EH (cell line): Measurements from ENCODE around the gene BMPR1A.

Source experiments
- DNase-seq: peaks from one replicate; pipeline ENCODE4 v3.0.0-alpha.2; 2015; ENCODE audit warnings: low read depth

BMPR1A gene

DNA sequence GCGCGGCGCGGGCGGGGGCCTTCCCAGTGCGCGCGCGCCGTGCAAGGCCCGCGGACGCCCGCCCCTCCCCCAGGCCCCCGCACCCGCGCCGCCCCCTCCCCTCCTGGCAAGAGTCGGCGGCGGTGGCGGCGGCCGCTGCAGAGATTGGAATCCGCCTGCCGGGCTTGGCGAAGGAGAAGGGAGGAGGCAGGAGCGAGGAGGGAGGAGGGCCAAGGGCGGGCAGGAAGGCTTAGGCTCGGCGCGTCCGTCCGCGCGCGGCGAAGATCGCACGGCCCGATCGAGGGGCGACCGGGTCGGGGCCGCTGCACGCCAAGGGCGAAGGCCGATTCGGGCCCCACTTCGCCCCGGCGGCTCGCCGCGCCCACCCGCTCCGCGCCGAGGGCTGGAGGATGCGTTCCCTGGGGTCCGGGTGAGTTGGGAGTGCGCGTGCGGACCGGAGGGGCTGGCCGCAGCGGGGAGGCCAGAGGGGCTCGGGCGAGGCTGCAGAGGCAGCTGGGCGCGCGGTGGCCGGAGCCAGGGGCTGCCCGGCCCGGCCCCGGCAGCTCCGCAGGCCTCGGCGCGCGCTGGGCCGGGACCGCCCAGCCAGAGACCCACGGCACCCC, at the start of gene BMPR1A:
Gene BMPR1A, plus strand, starts transcription at position 109 of the 602 bp plus-strand sequence. CDS start 119,400 bp downstream, outside the sequence.
- peak; percentile 89 for DNase-seq

DNA sequence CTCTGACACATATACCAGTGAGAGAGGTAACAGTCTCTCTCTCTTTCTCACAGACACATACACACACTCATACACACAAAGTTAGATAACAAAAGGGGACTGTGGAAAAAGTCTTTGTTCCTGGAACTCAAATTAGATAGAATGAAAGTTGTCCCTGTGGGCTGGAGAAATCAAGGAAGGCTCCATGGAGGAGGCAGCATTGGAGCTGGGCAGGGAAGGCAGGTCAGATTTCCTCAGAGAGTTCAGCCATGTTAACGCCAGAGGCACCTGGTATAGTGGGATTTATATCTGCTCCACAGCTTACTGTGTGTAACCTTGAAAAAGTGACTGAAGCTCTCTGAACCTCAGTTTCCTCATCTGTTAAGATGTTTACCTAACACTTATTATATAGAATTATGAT, 49.4 kb upstream of the BMPR1A start:
- DNase-seq = no peak

DNA sequence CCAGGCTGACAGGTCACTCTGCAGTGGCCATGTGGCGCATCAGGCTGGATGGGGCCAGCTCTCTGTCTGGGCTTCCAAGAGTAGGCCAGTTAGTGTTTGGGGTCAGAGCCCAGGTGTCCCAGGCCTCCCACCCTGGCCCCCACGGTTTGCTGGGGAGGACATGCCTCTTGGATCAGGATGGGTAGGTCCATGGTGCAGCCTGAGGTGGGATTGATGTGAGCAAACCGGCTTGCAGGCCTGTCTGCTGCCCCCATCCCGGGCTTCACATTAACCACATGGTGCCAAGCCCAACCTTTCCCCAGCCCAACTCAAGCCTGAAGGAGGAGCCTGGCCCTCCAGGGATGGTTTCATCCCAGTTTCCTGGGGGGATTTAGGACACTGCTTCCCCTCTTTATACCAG, 48.9 kb upstream of the BMPR1A start:
- no peak for DNase-seq

DNA sequence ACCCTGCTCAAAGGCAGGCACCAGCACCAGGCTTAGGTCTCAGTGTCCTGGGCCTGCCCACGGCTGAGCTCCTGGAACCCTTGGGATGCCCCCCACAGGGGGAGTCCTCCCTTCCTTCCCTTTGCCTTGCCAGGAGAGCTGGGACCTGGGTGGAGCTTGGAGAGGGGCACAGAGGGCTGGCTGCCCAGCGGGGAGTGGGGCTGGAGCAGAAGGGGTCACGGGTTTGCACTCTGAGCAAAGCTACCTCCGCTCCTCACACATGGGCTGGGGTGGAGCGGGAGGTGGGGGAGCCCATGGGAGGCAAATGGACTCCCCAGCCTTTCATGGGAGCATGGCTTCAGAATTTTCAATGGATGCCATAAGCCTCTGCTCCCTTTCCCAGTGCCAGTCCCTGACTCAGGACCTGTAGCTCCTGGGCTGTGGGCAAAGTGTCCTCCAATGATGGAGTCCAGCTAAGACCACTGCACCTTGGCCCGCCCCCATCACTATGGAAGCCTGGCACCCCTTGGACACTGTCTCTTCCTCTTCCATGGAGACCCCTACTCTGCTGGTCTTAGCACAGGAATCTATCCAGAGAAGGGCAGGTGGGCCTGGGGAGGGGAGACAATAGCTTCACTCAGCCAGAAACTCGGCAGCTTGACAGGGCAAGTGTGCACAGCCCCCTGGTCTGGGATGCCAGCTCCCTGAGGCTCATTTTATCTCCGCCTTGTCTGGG, 48.2 kb upstream of the BMPR1A start:
- DNase-seq = no peak

DNA sequence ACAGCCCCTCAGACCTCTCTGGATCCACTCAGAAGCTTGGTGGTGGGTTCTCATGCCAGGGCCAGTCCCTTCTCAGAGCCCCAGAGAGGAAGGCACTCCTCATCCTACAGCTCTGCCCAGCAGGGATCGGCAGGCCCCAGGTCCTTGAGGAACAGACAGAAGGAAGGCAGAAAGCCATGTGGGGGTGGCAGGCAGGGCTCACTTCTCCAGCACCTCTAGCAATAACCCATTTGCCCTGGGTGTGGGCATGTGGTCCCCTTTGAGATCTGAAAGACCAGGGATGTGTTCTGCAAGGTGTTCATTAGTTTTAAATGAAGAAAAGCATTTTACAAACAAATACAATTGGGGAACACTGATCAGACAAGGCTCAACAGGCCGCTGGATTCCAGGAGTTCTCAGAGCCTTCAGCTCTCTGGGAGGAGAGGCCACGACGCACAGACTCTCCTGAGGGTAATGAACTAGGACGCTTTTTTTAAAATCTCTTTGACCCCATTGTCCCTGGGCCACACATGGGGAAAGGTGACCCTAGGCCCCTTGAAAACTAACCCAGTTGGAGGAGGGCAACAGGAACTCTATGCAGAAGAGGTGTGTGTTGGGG, 47.5 kb upstream of the BMPR1A start:
- no peak for DNase-seq

DNA sequence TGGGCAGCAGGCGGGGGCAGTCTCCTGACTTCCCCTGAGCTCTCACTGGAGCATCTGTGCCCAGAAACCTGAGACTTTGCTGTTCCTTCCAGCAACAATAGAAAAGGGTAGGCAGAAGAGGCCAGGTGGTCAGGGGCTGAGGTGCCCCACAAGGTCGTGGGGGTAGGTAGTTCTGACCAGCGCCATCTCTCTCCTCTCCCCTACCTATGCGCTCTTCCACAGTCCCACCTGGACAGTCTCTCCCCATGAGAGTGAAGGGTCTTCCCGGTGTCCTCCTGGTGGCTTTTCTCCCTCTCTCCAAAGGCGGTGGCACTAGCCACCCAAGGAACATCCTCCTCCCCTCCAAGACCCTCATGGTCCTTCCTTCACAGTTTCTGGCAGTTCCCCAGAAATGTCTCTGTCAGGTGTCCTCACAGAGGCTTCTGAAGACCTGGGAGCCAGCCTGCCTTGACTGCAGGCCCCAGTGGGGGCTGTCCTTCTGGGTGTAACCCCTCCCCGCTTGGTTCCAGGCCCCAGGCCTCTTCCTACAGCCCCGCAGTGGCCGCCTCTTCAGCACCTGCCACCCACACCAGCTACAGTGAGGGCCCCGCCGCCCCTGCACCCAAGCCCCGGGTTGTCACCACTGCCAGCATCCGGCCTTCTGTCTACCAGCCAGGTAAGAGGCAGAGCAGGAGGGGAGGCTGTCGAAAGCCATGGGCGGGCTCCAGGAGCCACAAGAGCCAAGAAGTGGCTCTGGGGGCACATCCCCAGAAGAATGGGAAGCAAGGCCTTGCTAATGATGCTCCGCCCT, 46.8 kb upstream of the BMPR1A start:
- DNase-seq = no peak

DNA sequence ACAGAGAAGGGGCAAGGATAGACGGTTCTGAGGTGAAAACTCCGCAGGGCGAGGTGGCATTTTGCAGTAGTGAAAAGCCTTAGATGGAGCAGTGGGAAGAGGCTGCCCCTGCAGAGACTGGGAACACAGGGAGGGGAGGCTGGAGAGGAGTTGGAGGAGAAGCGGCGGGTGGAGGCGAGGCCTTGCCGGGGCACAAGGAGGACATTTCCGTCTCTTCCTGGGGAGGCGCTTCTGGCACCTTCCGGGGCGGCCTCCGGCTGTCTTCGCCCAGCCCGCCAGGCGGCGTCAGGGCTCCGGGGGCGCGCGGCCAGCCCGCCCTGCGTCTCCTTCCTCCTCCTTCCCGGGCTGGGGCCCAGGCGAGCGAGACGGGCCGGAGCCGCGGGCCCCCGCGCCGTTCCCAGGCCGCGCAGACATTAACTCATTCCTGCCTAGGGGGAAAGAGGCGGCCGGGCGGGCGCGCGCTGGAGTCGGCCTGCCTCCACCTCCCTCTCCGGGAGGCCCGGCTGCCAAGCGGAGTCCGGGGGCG, 45.4 kb upstream of the BMPR1A start:
- DNase-seq = peak; percentile 92

DNA sequence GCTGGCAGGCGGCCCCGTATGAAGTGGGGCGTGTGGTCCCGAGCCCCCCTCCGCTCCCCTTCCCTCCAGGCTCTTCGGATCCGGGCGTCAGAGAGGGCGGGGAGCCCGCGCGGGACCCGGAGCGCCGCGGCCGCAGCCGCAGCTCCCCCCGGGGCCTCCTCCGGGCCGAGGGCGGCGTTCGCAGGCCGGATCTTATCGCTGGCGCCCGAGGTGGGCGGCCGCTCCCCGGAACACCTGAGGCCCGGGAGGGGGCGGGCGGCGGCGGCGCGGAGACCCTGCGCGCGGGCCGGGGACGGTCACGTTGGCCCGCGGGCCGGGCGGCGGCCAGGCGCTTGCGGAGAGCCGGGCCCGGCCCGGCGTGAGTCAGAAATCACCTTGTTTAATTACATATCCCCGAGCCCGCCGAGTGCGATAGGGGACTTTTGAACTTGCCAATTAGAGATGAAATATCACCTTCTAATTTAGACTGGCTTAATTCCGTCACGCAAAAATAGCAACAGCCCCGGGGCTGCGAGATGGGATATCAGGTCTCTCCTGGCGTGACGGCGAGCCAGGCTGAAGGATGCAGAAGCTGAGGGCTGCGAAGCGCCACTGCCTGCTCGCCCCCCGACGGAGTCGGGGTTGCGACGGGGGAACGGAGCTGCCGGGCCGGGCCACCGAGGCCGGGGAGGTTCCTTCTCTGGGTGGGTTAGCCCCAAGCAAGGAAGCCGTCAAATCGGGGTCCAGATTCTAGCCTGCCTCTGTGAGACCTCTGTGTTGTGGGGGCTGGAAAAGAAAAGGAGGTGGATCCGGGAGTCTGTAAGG, 44.7 kb upstream of the BMPR1A start:
- peak; percentile 54 for DNase-seq

DNA sequence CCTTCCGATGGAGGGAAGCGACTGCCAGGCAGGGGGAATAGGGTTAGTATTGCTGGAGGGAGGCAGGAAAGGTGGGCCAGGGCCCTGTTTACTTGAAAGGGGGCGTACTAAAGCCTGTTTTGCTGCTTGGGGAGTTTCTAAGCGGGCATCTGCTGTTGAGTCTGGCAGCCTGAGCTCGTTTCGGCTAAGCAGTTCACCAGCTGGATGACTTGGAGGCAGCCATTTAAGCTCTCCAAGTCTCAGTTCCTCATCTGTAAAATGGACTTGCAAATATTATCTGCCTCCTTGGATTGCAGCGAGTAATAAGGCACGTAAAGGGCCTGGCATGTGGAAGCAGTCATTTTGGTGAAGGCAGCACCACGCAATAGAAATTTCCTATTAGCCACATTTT, 44.1 kb upstream of the BMPR1A start:
- DNase-seq = no peak

DNA sequence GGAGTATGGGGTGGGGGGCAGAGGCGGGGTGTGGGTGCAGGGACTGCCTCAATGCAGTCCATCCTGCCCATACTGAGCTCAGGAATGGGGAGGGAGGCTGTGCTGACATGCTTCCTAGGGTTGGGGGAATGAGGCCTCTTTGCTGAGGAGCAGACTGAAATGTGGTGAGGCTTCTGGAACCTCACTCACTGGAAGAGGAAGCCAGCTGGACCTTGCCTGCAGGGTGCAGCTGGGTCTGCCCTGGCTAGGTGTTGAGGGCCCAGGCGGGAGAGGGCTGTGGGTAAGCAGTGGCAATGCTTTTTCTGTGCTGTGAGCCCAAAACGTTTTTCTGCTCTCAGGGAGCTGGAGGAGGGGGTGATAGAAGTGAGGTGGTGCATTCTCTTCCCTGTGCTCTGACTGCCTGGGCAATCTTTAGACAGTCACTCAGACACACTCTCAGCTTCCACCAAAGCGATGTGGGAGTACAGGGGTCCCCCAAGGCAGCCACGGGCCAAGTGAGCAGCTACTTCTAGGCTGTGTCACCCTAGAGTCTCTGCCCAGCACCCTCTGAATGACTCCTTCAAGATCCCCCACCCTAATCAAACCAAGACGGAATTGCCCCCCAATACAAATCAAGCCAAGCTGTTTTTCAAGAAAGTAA, 41.1 kb upstream of the BMPR1A start:
- no peak for DNase-seq

DNA sequence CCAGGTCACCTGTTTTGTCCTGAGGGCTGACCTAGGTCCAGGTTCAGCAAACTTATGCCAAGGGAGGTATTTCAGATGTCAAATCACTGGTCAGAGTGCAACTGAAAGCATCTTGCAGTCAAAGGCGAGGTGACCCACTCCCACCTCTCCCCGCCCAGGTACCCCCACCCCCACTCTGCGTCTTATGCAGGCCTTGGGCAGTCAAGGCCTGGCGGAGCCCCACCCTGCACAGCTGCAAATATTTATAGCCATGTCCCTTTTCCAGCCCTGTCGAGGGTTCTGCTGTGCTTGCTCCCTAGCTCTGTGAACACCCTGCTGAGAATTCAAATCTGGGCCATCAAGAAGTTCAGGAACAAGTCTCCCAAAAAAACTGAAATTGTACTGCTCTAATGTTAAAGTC, 40.6 kb upstream of the BMPR1A start:
- no peak for DNase-seq

DNA sequence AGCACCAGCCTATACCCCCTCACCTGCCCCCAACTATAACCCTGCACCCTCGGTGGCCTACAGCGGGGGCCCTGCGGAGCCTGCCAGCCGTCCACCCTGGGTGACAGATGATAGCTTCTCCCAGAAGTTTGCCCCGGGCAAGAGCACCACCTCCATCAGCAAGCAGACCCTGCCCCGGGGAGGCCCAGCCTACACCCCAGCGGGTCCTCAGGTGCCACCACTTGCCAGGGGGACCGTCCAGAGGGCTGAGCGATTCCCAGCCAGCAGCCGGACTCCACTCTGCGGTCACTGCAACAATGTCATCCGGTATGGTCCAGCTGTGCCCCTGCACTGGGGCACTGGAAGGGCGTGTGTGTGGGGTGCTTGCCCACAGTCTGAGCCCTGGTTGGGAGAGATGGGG, 40.0 kb upstream of the BMPR1A start:
- no peak for DNase-seq

DNA sequence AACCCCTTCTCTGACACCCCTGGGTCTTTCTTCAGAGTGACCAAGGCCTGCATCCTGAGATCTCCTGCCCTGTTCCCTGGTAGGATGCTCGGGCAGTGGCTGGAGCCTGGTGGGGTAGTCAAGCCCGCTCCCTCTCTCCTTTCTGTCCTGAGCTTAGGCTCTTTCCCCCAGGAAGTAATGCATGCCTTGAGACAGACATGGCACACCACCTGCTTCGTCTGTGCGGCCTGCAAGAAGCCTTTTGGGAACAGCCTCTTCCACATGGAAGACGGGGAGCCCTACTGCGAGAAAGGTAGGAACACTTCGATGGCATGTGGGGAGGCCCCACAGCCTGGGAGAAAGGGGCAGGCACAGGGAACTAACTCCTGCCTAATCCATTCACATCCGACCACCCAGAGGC, 37.9 kb upstream of the BMPR1A start:
- no peak for DNase-seq

DNA sequence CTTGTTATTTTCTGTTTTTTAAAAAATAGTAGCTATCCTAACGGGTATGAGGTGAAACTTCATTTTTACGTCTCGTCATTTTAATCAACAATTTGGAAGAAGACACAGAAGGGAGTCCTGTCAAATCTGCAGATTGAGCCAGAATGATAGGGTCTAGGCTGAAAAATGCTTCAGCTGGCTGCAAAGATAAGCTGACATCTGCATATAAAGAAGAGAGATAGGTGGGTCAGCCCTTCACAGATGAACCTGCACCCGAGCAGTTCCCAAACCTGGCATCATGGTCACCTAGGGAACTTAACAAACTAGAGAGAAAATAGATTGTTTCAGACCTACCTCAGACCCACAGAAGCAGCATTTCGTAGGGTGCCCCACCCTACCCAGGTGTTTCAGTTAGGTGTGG, 35.2 kb upstream of the BMPR1A start:
- no peak for DNase-seq

DNA sequence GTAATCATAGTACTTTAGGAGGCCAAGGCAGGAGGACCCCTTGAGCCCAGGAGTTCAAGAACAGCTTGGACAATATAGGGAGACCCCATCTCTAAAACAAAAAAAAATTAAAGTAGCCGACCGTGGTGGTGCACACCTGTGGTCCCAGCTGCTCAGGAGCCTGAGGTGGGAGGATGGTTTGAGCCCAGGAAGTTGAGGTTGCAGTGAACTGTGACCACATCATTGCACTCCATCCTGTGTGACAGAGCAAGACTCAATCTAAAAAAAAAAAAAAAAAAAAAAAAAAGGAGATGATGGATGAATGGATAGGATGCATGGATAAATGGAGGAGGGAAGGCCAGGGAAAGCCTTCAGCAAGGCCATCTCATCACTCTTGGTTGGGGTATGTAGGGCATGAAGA, 33.4 kb upstream of the BMPR1A start:
- DNase-seq = no peak

DNA sequence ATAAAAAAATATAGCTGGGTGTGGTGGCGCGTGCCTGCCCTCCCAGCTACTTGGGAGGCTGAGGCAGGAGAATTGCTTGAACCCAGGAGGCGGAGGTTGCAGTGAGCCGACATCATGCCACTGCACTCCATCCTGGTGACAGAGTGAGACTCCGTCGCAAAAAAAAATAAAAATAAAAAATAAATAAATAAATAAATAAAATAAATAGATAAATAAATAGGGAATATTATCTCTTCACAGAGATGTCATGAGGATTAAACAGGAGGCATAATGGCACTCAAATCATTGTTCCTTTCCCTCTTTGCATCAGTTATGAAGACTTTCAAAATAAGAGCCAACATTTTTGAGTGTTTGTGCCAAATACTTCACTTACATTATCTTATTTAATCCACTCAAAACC, 32.0 kb upstream of the BMPR1A start:
- no peak for DNase-seq

DNA sequence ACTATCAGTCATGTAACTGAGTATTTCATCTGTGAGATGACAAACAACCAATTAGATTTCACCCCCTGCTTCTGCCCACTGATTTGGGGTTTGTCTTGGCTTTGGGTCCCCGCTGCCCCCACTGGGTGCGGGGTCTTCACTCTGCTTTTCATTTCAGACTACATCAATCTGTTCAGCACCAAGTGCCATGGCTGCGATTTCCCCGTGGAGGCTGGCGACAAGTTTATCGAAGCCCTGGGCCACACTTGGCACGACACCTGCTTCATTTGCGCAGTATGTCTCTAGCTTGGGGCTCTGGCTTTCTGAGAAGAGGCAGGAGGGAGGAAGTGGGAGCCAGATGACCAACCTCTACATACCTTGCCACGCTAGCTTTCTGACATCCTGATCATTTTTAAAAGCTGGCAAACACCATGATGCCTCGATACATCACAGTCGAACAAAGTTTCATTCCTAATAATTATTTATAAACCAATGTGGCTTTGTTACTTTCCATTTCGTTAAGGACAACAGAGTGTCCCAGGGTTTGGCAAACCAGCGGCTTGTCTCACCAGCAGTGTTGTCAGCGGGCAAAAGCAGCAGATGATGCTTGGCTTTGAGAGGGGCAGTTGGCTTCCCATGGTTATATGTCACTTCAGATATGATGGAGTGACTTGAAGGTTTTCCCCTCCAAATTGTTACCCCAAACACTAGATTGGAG, 30.3 kb upstream of the BMPR1A start:
- DNase-seq = no peak

DNA sequence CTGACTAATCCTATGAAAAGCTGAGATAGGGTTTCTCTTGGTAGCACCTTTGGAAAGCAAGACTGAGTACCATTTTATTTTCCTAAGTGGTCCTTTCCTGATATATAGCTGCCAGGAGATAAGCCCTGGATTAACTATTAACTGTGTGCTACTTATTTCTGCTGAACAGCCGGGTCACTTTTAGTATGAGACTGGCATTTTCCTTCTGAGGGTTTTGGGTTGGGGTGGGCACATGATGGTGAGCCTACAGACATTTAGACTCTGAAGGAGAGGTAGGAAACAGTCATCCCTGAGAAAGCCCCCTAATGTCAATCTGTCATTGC, 29.8 kb upstream of the BMPR1A start:
- DNase-seq = no peak

DNA sequence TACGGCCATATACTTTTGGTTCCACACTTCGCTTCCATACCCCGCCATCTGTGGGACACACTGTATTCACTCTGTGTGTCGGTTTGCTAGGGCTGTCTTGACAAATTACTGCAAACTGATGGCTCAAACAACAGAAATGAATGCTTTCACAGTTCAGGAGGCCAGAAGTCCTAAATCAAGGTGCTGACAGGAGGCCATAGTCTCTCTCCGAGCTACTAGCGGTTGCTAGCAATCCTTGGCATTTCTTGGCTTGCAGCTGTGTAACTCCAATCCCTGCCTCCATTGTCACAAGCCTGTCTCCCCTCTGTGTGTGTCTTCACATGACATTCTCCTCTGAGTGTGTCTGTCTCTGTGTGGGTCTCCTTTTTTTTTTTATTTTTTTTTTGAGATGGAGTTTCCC, 28.9 kb upstream of the BMPR1A start:
- DNase-seq = no peak

DNA sequence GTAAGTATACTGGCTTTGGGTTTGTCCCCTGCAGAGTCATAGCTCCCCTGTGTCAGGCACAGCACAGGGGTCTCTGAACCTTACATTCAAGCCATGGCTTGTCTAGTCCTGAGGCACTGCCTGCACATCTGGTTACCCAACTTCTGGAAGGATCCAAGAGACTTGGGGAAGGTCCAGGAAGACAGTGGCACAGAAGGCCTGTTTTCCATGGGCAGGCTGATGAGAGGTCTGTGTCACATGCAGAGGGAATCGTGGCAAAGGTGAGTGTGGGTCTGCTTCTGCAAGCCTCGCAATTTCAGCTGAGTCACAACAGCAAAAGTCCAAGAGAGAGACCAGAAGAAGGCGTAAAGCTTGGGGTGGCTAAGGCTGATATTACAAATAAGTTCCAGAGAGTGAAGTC, 28.4 kb upstream of the BMPR1A start:
- no peak for DNase-seq

DNA sequence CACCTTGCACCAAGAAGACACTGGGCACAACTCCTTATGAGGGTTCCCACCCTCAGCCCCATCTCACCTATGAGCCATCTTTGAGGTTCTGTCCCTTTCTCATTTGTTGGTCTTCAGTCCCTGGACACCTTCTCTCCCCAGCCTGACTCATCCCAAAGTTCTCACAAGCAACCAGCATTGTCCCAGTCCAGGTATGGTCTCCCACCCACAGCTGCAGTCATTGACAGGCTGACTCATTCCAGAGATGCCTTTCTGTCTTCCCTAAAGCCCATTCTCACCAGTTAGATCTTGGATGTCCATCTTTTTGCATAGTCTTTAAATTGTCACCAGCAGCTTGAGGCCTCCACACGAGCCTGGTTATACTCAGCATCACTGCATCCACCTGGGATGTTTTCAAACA, 26.7 kb upstream of the BMPR1A start:
- no peak for DNase-seq
